SU-DHL-6 (cell line): Measurements from ENCODE around the gene FANCC.

Source experiments
- CTCF ChIP-seq: fragments of 200-600 bp; sonication (generic); IDR thresholded peaks from one replicate; pipeline ENCODE4 v1.5.1; 2017; ENCODE audit warnings: antibody characterized with exemption, mild to moderate bottlenecking, low read length, moderate library complexity; ENCODE audit not compliant: insufficient read depth, poor library complexity, severe bottlenecking
- EZH2phosphoT487 ChIP-seq: fragments of 200-600 bp; sonication (generic), shearing (Covaris generic); conservative IDR thresholded peaks from 2 replicates; pipeline ENCODE4 v1.6.1; 2018; ENCODE audit warnings: mild to moderate bottlenecking, antibody characterized with exemption, low read length, moderate library complexity, mixed read lengths

GRCh38 chr9:95090871-95091577 is 226.5 kb downstream of the FANCC start:
- TF ChIP-seq CTCF = no peak
- TF ChIP-seq EZH2phosphoT487 = no peak
